CD14-positive monocyte (primary cell): ENCODE data around the gene KLHL36. TPM values are rescaled to one million over a fixed set of nuclear protein-coding genes. Genes with fewer than 3 reads are reported as not detected.
A peak's percentile ranks its signal among the peaks of the same experiment; 100 is the strongest.

ENCODE experiments used
- DNase-seq, 3 donors: peaks; one replicate each; pipeline ENCODE4 v3.0.0-alpha.2; 2011 to 2022
- H2AFZ ChIP-seq: 2 replicates; pipeline ENCODE4 v1.6.0; 2012; ENCODE audit warnings: mild to moderate bottlenecking, low read depth, low read length, inconsistent platforms; ENCODE audit not compliant: insufficient read depth, poor library complexity, severe bottlenecking
- H3K27ac ChIP-seq, 2 donors: 1 replicate in 1 of 2; 2 replicates in 1 of 2; pipeline ENCODE4 v1.5.1; 2012 to 2013; ENCODE audit warnings: low read length in 2 of 2, control low read depth in 1 of 2, inconsistent platforms in 1 of 2, low read depth in 1 of 2, mild to moderate bottlenecking in 1 of 2
- H3K27me3 ChIP-seq, 2 donors: one replicate each; pipeline versions ENCODE4 v1.6.0 to v1.6.1; 2011 to 2013; ENCODE audit warnings: low read length in 2 of 2; ENCODE audit not compliant: control insufficient read depth in 2 of 2, insufficient read depth in 2 of 2
- H3K36me3 ChIP-seq, 2 donors: replicated peaks in 1 of 2; 1 replicate in 1 of 2; 2 replicates in 1 of 2; pipeline versions ENCODE4 v1.5.1 to v1.6.1; 2012 to 2013; ENCODE audit warnings: low read length in 2 of 2, control low read depth in 1 of 2, inconsistent platforms in 1 of 2, mild to moderate bottlenecking in 1 of 2; ENCODE audit not compliant: insufficient read depth in 2 of 2, control insufficient read depth in 1 of 2
- H3K4me1 ChIP-seq, 2 donors: 1 replicate in 1 of 2; 2 replicates in 1 of 2; pipeline versions ENCODE4 v1.5.1 to v1.6.1; 2012 to 2013; ENCODE audit warnings: low read length in 2 of 2, control low read depth in 1 of 2, inconsistent platforms in 1 of 2, mild to moderate bottlenecking in 1 of 2, moderate library complexity in 1 of 2; ENCODE audit not compliant: insufficient read depth in 2 of 2, control insufficient read depth in 1 of 2
- H3K4me2 ChIP-seq: replicated peaks from 2 replicates; pipeline ENCODE3; 2012; ENCODE audit warnings: low read length, moderate library complexity, mild to moderate bottlenecking; ENCODE audit not compliant: poor library complexity, severe bottlenecking; ENCODE audit errors: extremely low read depth
- H3K4me3 ChIP-seq, 3 experiments: fragments of 200-600 bp in 1 of 3; sonication (generic) in 1 of 3; replicated peaks in 1 of 3; 1 replicate in 2 of 3; 2 replicates in 1 of 3; pipeline ENCODE4 v1.5.1; 2011 to 2013; ENCODE audit warnings: low read length in 3 of 3, mild to moderate bottlenecking in 3 of 3, control low read depth in 2 of 3, low read depth in 2 of 3, inconsistent platforms in 1 of 3, moderate library complexity in 1 of 3
- H3K79me2 ChIP-seq: 2 replicates; pipeline ENCODE4 v1.6.0; 2012; ENCODE audit warnings: mild to moderate bottlenecking, control low read depth, inconsistent platforms, low read length, moderate library complexity; ENCODE audit not compliant: insufficient read depth
- H3K9ac ChIP-seq: 2 replicates; pipeline ENCODE4 v1.6.0; 2017; ENCODE audit warnings: low read length, mild to moderate bottlenecking; ENCODE audit not compliant: insufficient read depth, poor library complexity, severe bottlenecking
- H3K9me3 ChIP-seq, 2 donors: replicated peaks in 1 of 2; 1 replicate in 1 of 2; 2 replicates in 1 of 2; pipeline versions ENCODE4 v1.5.1 to v1.6.1; 2012 to 2013; ENCODE audit warnings: low read length in 2 of 2, control low read depth in 1 of 2; ENCODE audit not compliant: control insufficient read depth in 1 of 2, insufficient read depth in 1 of 2
- H4K20me1 ChIP-seq: 2 replicates; pipeline ENCODE4 v1.6.0; 2012; ENCODE audit warnings: mild to moderate bottlenecking, low read length, control low read depth, moderate library complexity; ENCODE audit not compliant: insufficient read depth
- H3K27ac Mint-ChIP-seq, 7 donors: one replicate each; pipeline ENCODE4 v1.8.0; 2020; ENCODE audit warnings: mild to moderate bottlenecking in 7 of 7, mixed read lengths in 7 of 7, moderate library complexity in 6 of 7, inconsistent platforms in 2 of 7
- H3K27me3 Mint-ChIP-seq, 3 donors: one replicate each; pipeline ENCODE4 v1.8.0; 2021 to 2022; ENCODE audit warnings: low read depth in 3 of 3, mild to moderate bottlenecking in 3 of 3, mixed read lengths in 3 of 3, moderate library complexity in 3 of 3, inconsistent platforms in 1 of 3
- H3K36me3 Mint-ChIP-seq, 2 donors: one replicate each; pipeline ENCODE4 v1.8.0; 2020; ENCODE audit warnings: mixed read lengths in 2 of 2, inconsistent platforms in 1 of 2, mild to moderate bottlenecking in 1 of 2
- H3K4me1 Mint-ChIP-seq: one replicate; pipeline ENCODE4 v1.8.0; 2020; ENCODE audit warnings: mild to moderate bottlenecking, mixed read lengths
- H3K4me3 Mint-ChIP-seq, 2 donors: one replicate each; pipeline ENCODE4 v1.8.0; 2020; ENCODE audit warnings: mild to moderate bottlenecking in 2 of 2, mixed read lengths in 2 of 2, moderate library complexity in 1 of 2
- H3K9me3 Mint-ChIP-seq, 7 donors: one replicate each; pipeline ENCODE4 v1.8.0; 2020 to 2022; ENCODE audit warnings: mixed read lengths in 7 of 7, mild to moderate bottlenecking in 6 of 7, moderate library complexity in 6 of 7, inconsistent platforms in 2 of 7
- CTCF ChIP-seq: fragments of 200-600 bp; IDR thresholded peaks from one replicate; pipeline ENCODE4 v1.8.0; 2022; ENCODE audit warnings: antibody characterized with exemption, mild to moderate bottlenecking
- WGBS: methylation state at CpG from one replicate; pipeline ENCODE4 v1.1.5; 2013; ENCODE audit warnings: missing lambda C conversion rate; ENCODE audit not compliant: insufficient coverage; 5-methylcytosine and 5-hydroxymethylcytosine counted together
- intact Hi-C, 2 donors: fragments of 100-400 bp; cut with micrococcal nuclease; formaldehyde crosslinking; loops; one replicate each; pipeline versions ENCODE4 v1.15.0 to v1.15.1; 2023
- polyA plus RNA-seq, 3 donors: library from polyadenylated mRNA; depleted of rRNA in 1 of 3; unstranded in 2 of 3; stranded (reverse) in 1 of 3; fragments of 300-500 nt in 2 of 3; fragments of >200 nt in 1 of 3; fragmentation: Illumina TruSeq in 2 of 3; gene quantifications; 1 replicate in 2 of 3; 2 replicates in 1 of 3; pipeline ENCODE4 v1.2.3, GENCODE V29; 2012 to 2021

The KLHL36 gene
- polyA plus RNA-seq, 3 donors: 12.1 to 50.8 (median 14.2) TPM

DNA sequence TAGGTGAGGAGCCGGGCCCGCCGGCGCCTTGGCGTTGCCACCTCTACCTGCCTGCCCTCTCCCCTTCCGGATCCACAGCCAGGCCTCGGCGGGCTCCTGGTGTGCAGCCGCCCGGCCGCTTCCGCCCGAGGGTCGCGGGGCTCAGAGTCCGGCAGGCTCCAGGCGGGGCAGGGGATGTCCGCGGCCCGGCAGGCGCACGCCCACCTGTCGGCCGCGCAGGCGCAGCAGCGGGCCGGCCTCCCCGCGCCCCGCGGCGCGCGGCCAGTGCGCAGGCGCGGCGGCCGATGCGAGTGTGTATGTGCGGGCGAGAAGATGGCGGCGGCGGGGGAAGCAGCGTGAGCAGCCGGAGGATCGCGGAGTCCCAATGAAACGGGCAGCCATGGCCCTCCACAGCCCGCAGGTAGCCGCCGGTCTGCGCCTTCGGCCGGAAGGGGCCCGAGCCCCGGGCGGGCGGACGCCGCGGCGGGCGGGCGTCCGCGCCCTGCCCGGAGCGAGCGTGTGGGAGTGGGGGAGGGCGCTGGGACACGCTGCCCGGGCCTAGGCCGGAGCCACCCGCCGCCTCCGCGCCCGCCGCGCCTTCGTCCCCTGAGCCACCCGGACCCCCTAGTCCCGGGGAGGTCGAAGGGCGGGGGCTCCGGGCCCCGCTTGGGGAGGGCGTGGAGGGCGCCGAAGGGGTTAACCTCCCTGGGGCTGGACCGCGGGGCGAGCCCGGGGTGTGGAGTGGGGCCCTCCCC is 51.6 kb downstream of the KLHL36 start, which contains the start of gene USP10:
USP10 (plus strand) TSS at position 289 of the 734 bp plus-strand sequence; CDS start at position 380, 91 bp downstream.
- peak within 1 kb of the TSS; percentile 94 to 95 for H3K4me3 Mint-ChIP-seq
- intact Hi-C loops: no loop called here

More for the DNA sequence above, 51.6 kb downstream of the KLHL36 start, which contains the start of gene USP10:
- Mint-ChIP-seq H3K9me3 (peaks cover 0 to 4% (median 0%) of the 10 kb centered on the region in 7 donors), H3K4me1 (peaks cover 35% of the 10 kb centered on the region), H3K27me3 (peaks cover 0 to 1% (median 0%) of the 10 kb centered on the region in 3 donors), H3K27ac (peak within 1 kb of the TSS; percentile 87 to 94 (median 91)), H3K36me3 (peaks cover 3% of the 10 kb centered on the region in 2 donors)
- Histone ChIP-seq H3K27me3 (no peaks in the 10 kb centered on the region), H3K27ac (peak within 1 kb of the TSS; percentile 63 to 88), H3K36me3 (no peaks in the 10 kb centered on the region), H2AFZ (peak within 1 kb of the TSS; percentile 98), H3K79me2 (peaks cover 57% of the 10 kb centered on the region), H3K4me2 (peak within 1 kb of the TSS; percentile 97), H4K20me1 (peaks cover 45% of the 10 kb centered on the region), H3K4me1 (peaks cover 13 to 35% of the 10 kb centered on the region in 2 donors), H3K4me3 (peak within 1 kb of the TSS; percentile 79 to 96 (median 89)), H3K9ac (peak within 1 kb of the TSS; percentile 94), H3K9me3 (no peaks in the 10 kb centered on the region)
- under 1% methylated on average over 94 of the region's 97 CpGs for WGBS
- DNase-seq: peak; percentile 63 to 84 (median 84)
- no peak for TF ChIP-seq CTCF
